Measurements from ENCODE around the gene SAP25.

SAP25 gene

DNA sequence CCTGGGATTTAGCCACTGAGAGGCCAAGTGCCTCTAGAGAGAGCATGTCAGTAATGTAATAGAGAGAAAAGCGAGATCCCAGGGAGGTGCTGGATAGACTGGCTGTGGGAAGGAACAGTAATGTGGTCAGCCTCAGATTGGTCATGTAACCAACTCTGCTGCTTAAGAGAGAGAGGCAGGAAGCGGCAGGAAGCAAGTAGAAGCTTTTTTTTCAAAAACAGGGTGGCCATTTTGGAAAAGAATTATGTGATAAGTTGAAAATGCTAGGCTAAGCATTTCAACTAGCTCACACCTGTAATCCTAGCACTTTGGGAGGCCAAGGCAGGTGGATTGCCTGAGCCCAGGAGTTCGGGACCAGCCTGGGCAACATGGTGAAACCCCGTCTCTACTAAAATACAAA, 24.7 kb upstream of the SAP25 start:
- Histone ChIP-seq H3K9me3 (ENCODE audit: control insufficient read depth in 5 of 5, low read length in 5 of 5) (no peaks in the 10 kb centered on the region), H3K9ac (ENCODE audit: low read length in 5 of 5) (no peak overlapping the region), H3K4me1 (ENCODE audit: control insufficient read depth in 5 of 5, insufficient read depth in 5 of 5, low read length in 5 of 5) (peaks cover 0 to 21% (median 18%) of the 10 kb centered on the region in 5 donors), H3K27me3 (ENCODE audit: control insufficient read depth in 5 of 5, insufficient read depth in 4 of 5, low read length in 5 of 5) (peaks cover 0 to 8% (median 0%) of the 10 kb centered on the region in 5 donors), H3K36me3 (ENCODE audit: control insufficient read depth in 5 of 5, insufficient read depth in 5 of 5, low read length in 5 of 5) (no peaks in the 10 kb centered on the region), H3K27ac (ENCODE audit: low read depth, low read length) (no peak overlapping the region), H3K4me3 (ENCODE audit: low read depth in 1 of 5, low read length in 5 of 5) (no peak overlapping the region)

DNA sequence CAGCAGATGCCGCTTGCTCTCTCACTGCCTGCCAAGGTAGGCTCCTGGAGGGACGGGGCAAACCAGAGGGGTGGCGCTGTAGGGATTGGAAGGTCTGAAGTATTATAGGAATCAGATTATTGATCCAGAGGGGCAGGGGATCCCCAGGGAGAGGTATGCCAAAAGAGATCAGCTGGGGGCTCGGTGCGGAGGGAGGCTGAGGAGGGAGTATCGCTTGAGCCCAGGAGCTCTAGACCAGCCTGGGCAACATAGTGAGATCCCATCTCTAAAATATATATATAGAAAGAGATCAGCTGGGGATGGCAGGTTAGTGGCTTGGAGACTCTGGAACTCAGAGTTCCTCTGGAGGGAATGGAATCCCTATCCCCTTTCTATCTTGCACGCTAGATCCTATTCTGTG, 21.5 kb upstream of the SAP25 start:
- Histone ChIP-seq H3K27ac (ENCODE audit: low read depth, low read length) (no peak overlapping the region), H3K9me3 (ENCODE audit: control insufficient read depth in 5 of 5, low read length in 5 of 5) (no peaks in the 10 kb centered on the region), H3K4me1 (ENCODE audit: control insufficient read depth in 5 of 5, insufficient read depth in 5 of 5, low read length in 5 of 5) (peaks cover 0 to 10% (median 3%) of the 10 kb centered on the region in 5 donors), H3K9ac (ENCODE audit: low read length in 5 of 5) (no peak overlapping the region), H3K27me3 (ENCODE audit: control insufficient read depth in 5 of 5, insufficient read depth in 4 of 5, low read length in 5 of 5) (peaks cover 0 to 14% (median 3%) of the 10 kb centered on the region in 5 donors), H3K36me3 (ENCODE audit: control insufficient read depth in 5 of 5, insufficient read depth in 5 of 5, low read length in 5 of 5) (no peaks in the 10 kb centered on the region), H3K4me3 (ENCODE audit: low read depth in 1 of 5, low read length in 5 of 5) (no peak overlapping the region)

DNA sequence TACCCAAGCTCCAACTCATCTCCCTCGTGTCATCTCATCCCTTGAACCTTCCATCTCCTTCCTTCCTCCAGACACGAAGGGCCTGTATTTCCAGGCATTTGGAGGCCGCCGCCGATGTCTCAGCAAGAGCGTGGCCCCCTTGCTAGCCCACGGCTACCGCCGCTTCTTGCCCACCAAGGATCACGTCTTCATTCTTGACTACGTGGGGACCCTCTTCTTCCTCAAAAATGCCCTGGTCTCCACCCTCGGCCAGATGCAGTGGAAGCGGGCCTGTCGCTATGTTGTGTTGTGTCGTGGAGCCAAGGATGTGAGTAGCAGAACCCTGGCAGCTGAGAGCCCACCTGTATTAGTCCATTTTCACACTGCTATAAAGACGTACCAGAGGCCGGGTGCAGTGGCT, 17.9 kb upstream of the SAP25 start:
- no peak overlapping the region for H3K9ac ChIP-seq (ENCODE audit: low read length in 5 of 5)
- H3K27me3 ChIP-seq (ENCODE audit: control insufficient read depth in 5 of 5, insufficient read depth in 4 of 5, low read length in 5 of 5), result peaks cover 0 to 20% (median 5%) of the 10 kb centered on the region in 5 donors
- H3K27ac ChIP-seq (ENCODE audit: low read depth, low read length), result no peak overlapping the region
- H3K4me3 ChIP-seq (ENCODE audit: low read depth in 1 of 5, low read length in 5 of 5), result no peak overlapping the region
- no peaks in the 10 kb centered on the region for H3K36me3 ChIP-seq (ENCODE audit: control insufficient read depth in 5 of 5, insufficient read depth in 5 of 5, low read length in 5 of 5)
- H3K9me3 ChIP-seq (ENCODE audit: control insufficient read depth in 5 of 5, low read length in 5 of 5), result no peaks in the 10 kb centered on the region
- H3K4me1 ChIP-seq (ENCODE audit: control insufficient read depth in 5 of 5, insufficient read depth in 5 of 5, low read length in 5 of 5), result peaks cover 4 to 21% (median 9%) of the 10 kb centered on the region in 5 donors

DNA sequence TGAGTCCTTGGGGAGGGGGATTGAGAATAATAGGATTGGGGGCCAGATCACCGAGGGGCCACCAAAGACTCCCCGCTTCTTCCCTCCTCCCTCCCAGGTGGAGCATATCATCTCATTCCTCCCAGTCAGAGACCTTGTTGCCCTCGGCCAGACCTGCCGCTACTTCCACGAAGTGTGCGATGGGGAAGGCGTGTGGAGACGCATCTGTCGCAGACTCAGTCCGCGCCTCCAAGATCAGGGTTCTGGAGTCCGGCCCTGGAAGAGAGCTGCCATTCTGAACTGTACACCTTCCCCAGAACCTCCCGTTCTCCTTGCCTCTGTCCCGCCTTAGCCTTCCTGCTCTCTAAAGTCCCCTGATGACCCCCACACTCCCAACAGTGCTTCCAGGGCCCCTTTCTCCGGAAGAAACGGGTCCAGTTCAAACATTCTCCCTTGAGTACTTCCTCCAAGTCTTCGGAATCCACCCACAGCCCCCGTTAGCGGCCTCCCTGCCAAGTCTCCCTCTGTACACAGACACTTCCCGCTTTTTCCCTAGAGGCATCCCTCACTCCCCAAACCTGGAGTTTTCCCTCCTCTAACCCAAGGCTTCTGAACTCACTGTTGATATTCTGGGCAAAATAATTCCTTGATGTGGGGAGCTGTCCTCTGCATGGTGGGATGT, 16.5 kb upstream of the SAP25 start:
- Histone ChIP-seq H3K27ac (ENCODE audit: low read depth, low read length) (no peak overlapping the region), H3K9me3 (ENCODE audit: control insufficient read depth in 5 of 5, low read length in 5 of 5) (no peaks in the 10 kb centered on the region), H3K27me3 (ENCODE audit: control insufficient read depth in 5 of 5, insufficient read depth in 4 of 5, low read length in 5 of 5) (peaks cover 0 to 20% (median 5%) of the 10 kb centered on the region in 5 donors), H3K36me3 (ENCODE audit: control insufficient read depth in 5 of 5, insufficient read depth in 5 of 5, low read length in 5 of 5) (no peaks in the 10 kb centered on the region), H3K4me1 (ENCODE audit: control insufficient read depth in 5 of 5, insufficient read depth in 5 of 5, low read length in 5 of 5) (peaks cover 4 to 27% (median 14%) of the 10 kb centered on the region in 5 donors), H3K9ac (ENCODE audit: low read length in 5 of 5) (peak overlapping the region in 2 of 5 donors; percentile 14 to 25), H3K4me3 (ENCODE audit: low read depth in 1 of 5, low read length in 5 of 5) (peak overlapping the region in 4 of 5 donors; percentile 3 to 16 (median 8))

DNA sequence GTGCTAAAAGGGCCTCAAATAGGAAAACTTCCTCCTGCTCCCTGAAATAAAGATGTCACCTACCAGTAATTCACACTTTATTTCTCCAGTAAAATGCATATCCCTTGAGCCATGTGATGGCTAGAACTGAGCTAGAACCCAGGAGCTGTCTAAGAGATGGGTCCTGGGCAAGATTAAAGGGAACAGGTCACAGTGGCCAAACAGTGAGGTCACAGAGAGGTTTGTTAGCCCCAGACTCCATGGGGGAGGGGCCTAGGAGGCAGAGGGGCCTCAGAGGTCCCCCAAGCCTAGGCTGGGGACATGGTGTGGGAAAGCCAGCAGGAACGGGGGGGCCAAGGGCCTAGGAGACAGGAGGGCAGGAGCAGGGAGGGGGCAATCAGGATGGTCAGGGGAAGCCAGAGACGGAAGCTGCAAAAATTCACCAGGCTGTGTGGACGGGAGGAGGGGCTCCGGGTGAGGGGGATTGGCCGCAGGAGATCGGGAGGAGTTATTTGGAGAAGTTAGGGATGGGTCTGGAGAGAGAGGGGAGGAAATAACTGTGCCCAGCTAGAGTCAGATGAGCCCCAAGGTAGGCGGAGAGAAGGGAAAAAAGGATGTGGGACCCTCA, 15.7 kb upstream of the SAP25 start:
- Histone ChIP-seq H3K4me1 (ENCODE audit: control insufficient read depth in 5 of 5, insufficient read depth in 5 of 5, low read length in 5 of 5) (peaks cover 8 to 35% (median 22%) of the 10 kb centered on the region in 5 donors), H3K27ac (ENCODE audit: low read depth, low read length) (no peak overlapping the region), H3K36me3 (ENCODE audit: control insufficient read depth in 5 of 5, insufficient read depth in 5 of 5, low read length in 5 of 5) (no peaks in the 10 kb centered on the region), H3K9me3 (ENCODE audit: control insufficient read depth in 5 of 5, low read length in 5 of 5) (no peaks in the 10 kb centered on the region), H3K9ac (ENCODE audit: low read length in 5 of 5) (peak overlapping the region in 1 of 5 donors; percentile 43), H3K4me3 (ENCODE audit: low read depth in 1 of 5, low read length in 5 of 5) (peak overlapping the region in 1 of 5 donors; percentile 16), H3K27me3 (ENCODE audit: control insufficient read depth in 5 of 5, insufficient read depth in 4 of 5, low read length in 5 of 5) (peaks cover 0 to 20% (median 5%) of the 10 kb centered on the region in 5 donors)

DNA sequence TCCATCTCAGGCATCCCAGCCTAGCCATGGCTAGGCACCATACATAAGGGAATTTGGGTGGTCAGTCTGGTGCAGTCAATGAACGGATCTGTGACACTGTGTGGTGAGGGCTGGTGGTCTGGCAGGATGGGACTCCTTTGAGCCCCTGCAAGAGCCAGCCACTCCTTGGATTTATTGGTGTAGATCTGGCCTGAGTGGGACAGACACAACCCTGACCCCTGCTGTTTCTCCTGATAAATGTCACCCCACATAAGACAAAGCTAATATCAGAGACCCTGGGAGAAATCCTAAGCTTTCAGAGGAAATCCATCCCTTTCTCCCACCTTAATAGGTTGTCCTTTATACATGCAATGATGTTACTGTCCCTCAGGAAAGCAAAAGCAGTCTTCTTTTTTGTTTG, 14.7 kb upstream of the SAP25 start:
- Histone ChIP-seq H3K36me3 (ENCODE audit: control insufficient read depth in 5 of 5, insufficient read depth in 5 of 5, low read length in 5 of 5) (no peaks in the 10 kb centered on the region), H3K27me3 (ENCODE audit: control insufficient read depth in 5 of 5, insufficient read depth in 4 of 5, low read length in 5 of 5) (peaks cover 0 to 17% (median 5%) of the 10 kb centered on the region in 5 donors), H3K9me3 (ENCODE audit: control insufficient read depth in 5 of 5, low read length in 5 of 5) (no peaks in the 10 kb centered on the region), H3K4me1 (ENCODE audit: control insufficient read depth in 5 of 5, insufficient read depth in 5 of 5, low read length in 5 of 5) (peaks cover 12 to 42% (median 30%) of the 10 kb centered on the region in 5 donors), H3K27ac (ENCODE audit: low read depth, low read length) (no peak overlapping the region), H3K4me3 (ENCODE audit: low read depth in 1 of 5, low read length in 5 of 5) (no peak overlapping the region), H3K9ac (ENCODE audit: low read length in 5 of 5) (peak overlapping the region in 1 of 5 donors; percentile 63)

DNA sequence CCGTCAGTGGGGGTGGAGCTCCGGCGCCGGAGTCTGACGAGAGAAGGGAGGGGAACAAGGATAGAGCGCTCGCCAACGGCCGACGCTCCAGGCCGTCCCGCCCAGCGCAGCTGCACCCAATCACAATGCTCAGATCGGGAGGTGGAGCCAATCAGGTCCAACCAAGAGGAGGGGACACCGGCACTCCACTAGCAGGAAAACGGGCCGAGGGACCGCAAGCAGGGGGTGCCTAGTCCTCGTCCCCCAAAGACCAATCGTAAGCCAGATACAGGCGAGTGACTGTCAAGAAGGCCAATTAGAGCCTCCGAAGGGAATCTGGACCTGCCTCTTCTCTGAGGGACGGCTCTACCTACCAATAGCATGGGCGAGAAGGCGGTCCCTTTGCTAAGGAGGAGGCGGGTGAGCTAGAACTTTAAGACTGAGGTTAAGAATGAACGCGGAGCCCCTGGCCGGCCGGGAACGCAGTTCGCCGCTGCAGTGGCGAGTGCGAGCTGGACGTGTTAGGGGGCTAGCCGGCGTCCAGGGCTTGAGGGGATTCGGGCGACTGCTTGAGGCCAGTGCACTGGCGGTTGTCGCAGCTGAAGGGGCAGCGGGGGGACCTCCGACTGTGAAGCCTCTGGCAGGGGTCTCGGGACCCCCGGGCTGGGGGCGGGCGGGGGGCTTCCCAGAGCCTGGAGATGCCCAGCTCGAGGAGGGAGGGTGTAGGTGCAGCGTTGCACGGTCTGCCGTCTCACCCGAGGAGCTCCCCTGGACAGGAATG, 12.7 kb upstream of the SAP25 start, which contains the start of gene FBXO24:
FBXO24 (plus strand) TSS at position 63 of the 760 bp plus-strand sequence; CDS start at position 361, 298 bp downstream.
- H3K27me3 ChIP-seq (ENCODE audit: control insufficient read depth in 5 of 5, insufficient read depth in 4 of 5, low read length in 5 of 5), result peaks cover 0 to 15% (median 2%) of the 10 kb centered on the region in 5 donors

DNA sequence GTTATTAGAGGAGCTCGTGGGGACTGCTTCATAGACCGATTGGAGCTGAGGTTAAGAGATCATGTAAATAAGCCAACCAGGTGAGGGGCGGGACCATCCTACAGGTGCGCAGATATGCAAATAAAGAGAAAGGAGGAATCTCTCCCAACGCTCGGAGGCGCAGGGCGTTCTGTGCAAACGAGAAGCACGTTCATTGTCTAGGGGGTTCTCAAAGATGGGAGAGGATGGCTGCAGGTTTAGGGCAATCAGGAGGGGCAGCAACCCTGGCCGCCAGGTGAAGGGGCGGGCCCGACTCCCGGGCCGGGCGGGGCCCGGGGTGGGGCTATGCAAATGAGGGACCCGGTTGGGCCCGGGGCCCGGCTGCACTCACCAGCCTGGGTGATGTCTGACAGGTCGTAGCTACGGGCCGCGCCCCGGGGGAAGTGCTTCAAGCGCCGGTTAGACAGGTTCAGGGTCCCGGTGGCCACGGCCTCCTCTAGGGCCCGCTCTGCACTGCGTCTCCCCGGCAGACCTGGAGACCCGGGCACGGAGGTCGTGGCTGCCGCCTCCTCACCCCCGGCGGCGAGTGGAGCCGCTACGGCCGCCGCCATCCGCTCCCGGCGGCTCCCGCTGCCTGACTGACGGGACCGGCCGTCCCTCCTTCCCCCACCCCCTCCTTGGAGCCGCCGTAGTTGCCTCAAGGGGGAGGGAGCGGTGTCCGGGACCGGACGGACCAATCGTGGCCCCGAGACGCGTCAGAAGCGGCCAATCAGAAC, 12.0 kb upstream of the SAP25 start, which contains the start of gene LRCH4:
LRCH4 (minus strand) TSS at position 619 of the 755 bp plus-strand sequence; CDS start at position 590, 29 bp downstream.
- H3K27ac ChIP-seq (ENCODE audit: low read depth, low read length), result peak within 1 kb of the TSS; percentile 72
- peaks cover 14 to 58% (median 44%) of the 10 kb centered on the region in 5 donors for H3K4me1 ChIP-seq (ENCODE audit: control insufficient read depth in 5 of 5, insufficient read depth in 5 of 5, low read length in 5 of 5)

More for the DNA sequence above, 12.7 kb upstream of the SAP25 start, which contains the start of gene FBXO24:
- peak within 1 kb of the TSS; percentile 72 for H3K27ac ChIP-seq (ENCODE audit: low read depth, low read length)
- peaks cover 0 to 16% (median 10%) of the 10 kb centered on the region in 5 donors for H3K36me3 ChIP-seq (ENCODE audit: control insufficient read depth in 5 of 5, insufficient read depth in 5 of 5, low read length in 5 of 5)
- H3K9me3 ChIP-seq (ENCODE audit: control insufficient read depth in 5 of 5, low read length in 5 of 5), result no peaks in the 10 kb centered on the region
- peak within 1 kb of the TSS; percentile 66 to 91 (median 82) for H3K9ac ChIP-seq (ENCODE audit: low read length in 5 of 5)
- H3K4me1 ChIP-seq (ENCODE audit: control insufficient read depth in 5 of 5, insufficient read depth in 5 of 5, low read length in 5 of 5), result peaks cover 14 to 59% (median 44%) of the 10 kb centered on the region in 5 donors
- peak within 1 kb of the TSS; percentile 85 to 97 (median 96) for H3K4me3 ChIP-seq (ENCODE audit: low read depth in 1 of 5, low read length in 5 of 5)

More for the DNA sequence above, 12.0 kb upstream of the SAP25 start, which contains the start of gene LRCH4:
- Histone ChIP-seq H3K9ac (ENCODE audit: low read length in 5 of 5) (peak within 1 kb of the TSS; percentile 66 to 91 (median 82)), H3K9me3 (ENCODE audit: control insufficient read depth in 5 of 5, low read length in 5 of 5) (no peaks in the 10 kb centered on the region), H3K4me3 (ENCODE audit: low read depth in 1 of 5, low read length in 5 of 5) (peak within 1 kb of the TSS; percentile 85 to 97 (median 96)), H3K36me3 (ENCODE audit: control insufficient read depth in 5 of 5, insufficient read depth in 5 of 5, low read length in 5 of 5) (peaks cover 0 to 24% (median 18%) of the 10 kb centered on the region in 5 donors), H3K27me3 (ENCODE audit: control insufficient read depth in 5 of 5, insufficient read depth in 4 of 5, low read length in 5 of 5) (peaks cover 0 to 11% (median 2%) of the 10 kb centered on the region in 5 donors)

All from subcutaneous abdominal adipose tissue (tissue), 5 donors.